Stimulated activated naive CD8-positive, alpha-beta T cell treated with anti-CD3 and anti-CD28 coated beads, Interleukin-15, Interleukin-2, amounts not matched to agents 100 U/mL and 50 U/mL, for 24 hours (primary cell): ENCODE data around the gene VEGFB.

ENCODE experiments used
- ATAC-seq: fragments of 150-1000 bp; cut with Tn5 transposase; one replicate; pipeline ENCODE4 v1.10.0; 2021
- DNase-seq: peaks from one replicate; pipeline ENCODE4 v3.0.0; 2021

The VEGFB gene

GRCh38 chr11:64284048-64284961 is 49.9 kb downstream of the VEGFB start, which contains the start of gene BAD:
Gene BAD, minus strand, starts transcription at chr11:64284665. Its CDS starts 297 bp downstream, at chr11:64284368.
- ATAC-seq (peak; percentile 93), DNase-seq (peak; percentile 95)

DNA sequence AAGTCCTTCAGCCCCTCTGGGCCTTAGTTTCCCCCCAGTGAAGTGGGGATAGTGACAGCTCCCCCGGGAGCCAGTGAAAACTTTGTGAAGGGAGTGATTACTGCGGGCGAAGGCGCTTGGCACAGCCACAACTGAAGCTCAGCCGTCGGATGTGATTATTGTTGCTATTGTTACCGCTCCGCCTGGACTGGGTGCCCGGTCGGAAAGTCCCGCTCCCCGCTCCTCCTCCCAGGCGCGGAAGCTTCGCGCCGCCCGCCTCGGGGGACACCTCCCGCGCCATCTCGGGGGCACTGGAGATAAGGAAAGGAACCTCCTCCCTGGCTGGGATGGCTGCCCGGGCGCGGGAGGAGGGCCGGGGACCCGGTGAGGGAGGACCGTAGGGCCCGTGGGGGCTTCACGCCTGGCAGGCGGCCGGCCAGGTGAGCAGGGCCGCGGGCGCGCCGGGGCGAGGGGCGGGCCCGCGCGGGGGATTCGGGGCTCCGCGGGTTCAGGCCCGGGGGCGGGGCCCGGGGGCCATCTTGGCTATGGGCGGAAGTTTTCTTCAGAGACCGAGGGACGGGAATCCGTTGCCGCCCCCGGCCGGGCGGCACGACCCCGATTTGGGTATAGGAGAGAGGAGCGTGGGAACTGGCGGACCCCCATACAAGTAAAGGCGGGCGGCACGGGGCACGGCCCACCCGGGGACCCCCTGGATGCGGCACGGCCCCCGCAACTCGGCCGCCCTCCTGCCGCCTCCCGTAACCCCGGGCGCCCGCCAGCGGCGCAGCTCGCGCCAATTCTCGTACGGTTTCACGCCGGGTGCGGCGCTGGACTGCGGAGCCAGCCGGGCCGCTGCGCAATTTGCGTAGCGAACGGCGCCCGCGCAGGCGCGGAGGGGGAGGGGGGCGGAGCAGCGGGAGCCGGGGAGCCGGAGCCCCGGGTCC is 50.8 kb downstream of the VEGFB start, which contains the start of gene GPR137:
GPR137 (plus strand) TSS at position 887 of the 923 bp plus-strand sequence. CDS start 677 bp downstream, outside the sequence.
- DNase-seq: peak; percentile 95

DNA sequence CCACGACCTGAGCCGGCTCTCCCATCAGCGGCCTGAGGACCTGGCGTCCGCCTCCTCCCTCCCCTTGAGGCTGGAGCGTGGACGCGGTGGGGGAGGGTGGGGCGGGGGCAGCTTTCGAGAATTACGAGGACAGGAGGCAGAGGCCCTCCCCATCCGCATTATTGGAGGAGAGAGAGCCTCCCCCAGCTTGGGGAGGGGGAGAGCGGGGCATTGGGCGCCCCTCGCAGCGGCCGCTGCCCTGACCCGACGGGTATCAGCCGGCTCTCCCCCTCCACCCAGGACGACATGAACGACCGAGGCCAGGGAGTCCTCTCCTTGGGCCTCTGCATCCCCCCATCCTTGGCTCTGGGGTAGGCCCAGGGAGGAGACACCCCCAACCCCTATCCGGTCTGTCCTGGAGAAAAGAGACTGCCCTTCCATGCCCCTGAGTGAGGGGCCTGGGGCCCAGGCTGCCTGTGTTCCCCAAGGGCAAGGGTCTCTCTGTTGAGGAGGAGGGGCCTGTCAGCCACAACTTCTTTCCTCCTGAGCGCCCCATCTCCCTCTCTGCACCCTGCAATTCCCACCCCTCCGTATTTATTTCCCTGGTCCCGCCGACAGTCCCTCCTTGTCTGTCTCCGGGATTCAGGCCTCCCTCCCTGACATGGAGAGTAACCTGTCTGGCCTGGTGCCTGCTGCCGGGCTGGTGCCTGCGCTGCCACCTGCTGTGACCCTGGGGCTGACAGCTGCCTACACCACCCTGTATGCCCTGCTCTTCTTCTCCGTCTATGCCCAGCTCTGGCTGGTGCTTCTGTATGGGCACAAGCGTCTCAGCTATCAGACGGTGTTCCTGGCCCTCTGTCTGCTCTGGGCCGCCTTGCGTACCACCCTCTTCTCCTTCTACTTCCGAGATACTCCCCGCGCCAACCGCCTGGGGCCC is 51.8 kb downstream of the VEGFB start:
- ATAC-seq (no peak), DNase-seq (no peak)

More for the DNA sequence above, 50.8 kb downstream of the VEGFB start, which contains the start of gene GPR137:
- peak; percentile 58 for ATAC-seq

DNA sequence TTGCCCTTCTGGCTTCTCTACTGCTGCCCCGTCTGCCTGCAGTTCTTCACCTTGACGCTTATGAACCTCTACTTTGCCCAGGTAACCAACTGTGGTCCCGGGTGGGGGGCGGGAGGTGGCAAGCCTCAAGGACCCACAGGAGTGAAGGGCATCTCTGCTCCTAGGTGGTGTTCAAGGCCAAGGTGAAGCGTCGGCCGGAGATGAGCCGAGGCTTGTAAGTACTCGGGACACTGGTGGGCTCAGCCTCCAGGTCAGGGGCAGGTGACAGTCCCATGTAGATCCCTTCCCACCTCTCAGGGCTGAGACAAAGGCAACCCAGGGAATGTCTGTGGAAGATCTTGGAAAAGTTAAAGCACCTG is 52.4 kb downstream of the VEGFB start:
- ATAC-seq: no peak
- no peak for DNase-seq

GRCh38 chr11:64287676-64288352 is 53.4 kb downstream of the VEGFB start:
- DNase-seq: no peak
- no peak for ATAC-seq

DNA sequence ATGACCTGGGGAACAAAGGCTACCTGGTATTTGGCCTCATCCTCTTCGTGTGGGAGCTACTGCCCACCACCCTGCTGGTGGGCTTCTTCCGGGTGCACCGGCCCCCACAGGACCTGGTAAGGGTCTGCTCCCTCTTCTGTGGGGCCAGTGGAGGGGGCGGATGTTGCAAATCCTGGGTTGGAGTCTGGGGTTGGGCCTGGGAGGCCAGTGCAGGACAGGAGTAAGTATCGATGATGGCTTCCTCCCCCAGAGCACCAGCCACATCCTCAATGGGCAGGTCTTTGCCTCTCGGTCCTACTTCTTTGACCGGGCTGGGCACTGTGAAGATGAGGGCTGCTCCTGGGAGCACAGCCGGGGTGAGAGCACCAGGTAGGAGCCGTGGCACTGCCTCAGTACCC is 54.0 kb downstream of the VEGFB start:
- DNase-seq: no peak
- ATAC-seq: no peak
